PC-3 (cell line): ENCODE results near the gene PTF1A. TPM values are rescaled to one million over a fixed set of nuclear protein-coding genes. Genes with fewer than 3 reads are reported as not detected.

Experiments used
- ATAC-seq: fragments of 200-7000 bp; cut with Tn5 transposase; 2 replicates; pipeline ENCODE4 v1.9.1; 2020; ENCODE audit warnings: mild to moderate bottlenecking, moderate library complexity
- BruUV-seq: library from RNA; stranded (reverse); fragments of 400-500 nt; replicated peaks from 2 replicates; lab custom pipeline; 2021; lab: Mats Ljungman, UMichigan
- CTCF ChIA-PET: fragments of 300-600 bp; sonication (Branson Sonifier 250); formaldehyde crosslinking; loops from one replicate; lab custom pipeline; 2022; ENCODE audit warnings: antibody characterized with exemption; lab: Charles Lee
- POLR2A ChIA-PET: fragments of 300-600 bp; sonication (Branson Sonifier 250); formaldehyde crosslinking; loops from one replicate; lab custom pipeline; 2022; ENCODE audit warnings: antibody characterized with exemption; ENCODE audit not compliant: unreplicated experiment; lab: Charles Lee
- DNase-seq: peaks from one replicate; pipeline ENCODE4 v3.0.0-alpha.2; 2015
- H2AFZ ChIP-seq: fragments of 300-600 bp; sonication (generic); 2 replicates; pipeline ENCODE4 v1.6.0; 2016; ENCODE audit warnings: antibody characterized with exemption, low read length
- H3F3A ChIP-seq: fragments of 300-600 bp; sonication (generic); one replicate; pipeline ENCODE4 v1.6.0; 2017; ENCODE audit warnings: antibody characterized with exemption, low read length, control low read depth, mild to moderate bottlenecking; ENCODE audit not compliant: unreplicated experiment
- H3K27ac ChIP-seq: fragments of 300-600 bp; sonication (generic); 2 replicates; pipeline ENCODE4 v1.5.1; 2016; ENCODE audit warnings: mild to moderate bottlenecking, low read length
- H3K27me3 ChIP-seq: fragments of 300-600 bp; sonication (generic); 2 replicates; pipeline ENCODE4 v1.6.1; 2016; ENCODE audit warnings: low read length, mixed read lengths
- H3K36me3 ChIP-seq: fragments of 300-600 bp; sonication (generic); 2 replicates; pipeline ENCODE4 v1.6.1; 2016; ENCODE audit warnings: low read depth, mixed run types, low read length, mixed read lengths
- H3K4me1 ChIP-seq: fragments of 300-600 bp; sonication (generic); 2 replicates; pipeline ENCODE4 v1.5.1; 2016; ENCODE audit warnings: low read length; ENCODE audit not compliant: insufficient read depth
- H3K4me2 ChIP-seq: fragments of 300-600 bp; sonication (generic); 2 replicates; pipeline ENCODE4 v1.6.0; 2016; ENCODE audit warnings: low read length
- H3K4me3 ChIP-seq: fragments of 300-600 bp; sonication (generic); 2 replicates; pipeline ENCODE4 v1.5.1; 2016; ENCODE audit warnings: mild to moderate bottlenecking, low read length, mixed read lengths
- H3K79me2 ChIP-seq: fragments of 300-600 bp; sonication (generic); 2 replicates; pipeline ENCODE4 v1.6.1; 2017; ENCODE audit warnings: low read length, mixed read lengths
- H3K9ac ChIP-seq: fragments of 300-600 bp; sonication (generic); 2 replicates; pipeline ENCODE4 v1.6.0; 2016; ENCODE audit warnings: mild to moderate bottlenecking, low read length
- H3K9me2 ChIP-seq: fragments of 300-600 bp; sonication (generic); replicated peaks from 2 replicates; pipeline ENCODE4 v1.6.1; 2016; ENCODE audit warnings: mixed run types, low read length, mixed read lengths
- H3K9me3 ChIP-seq: fragments of 300-600 bp; sonication (generic); 2 replicates; pipeline ENCODE4 v1.6.1; 2016; ENCODE audit warnings: low read length, mixed read lengths
- H4K20me1 ChIP-seq: fragments of 300-600 bp; sonication (generic); 2 replicates; pipeline ENCODE4 v1.6.1; 2016; ENCODE audit warnings: low read length, mixed read lengths
- CTCF ChIP-seq: fragments of 300-600 bp; sonication (generic); conservative IDR thresholded peaks from 2 replicates; pipeline ENCODE4 v1.5.1; 2017; ENCODE audit warnings: antibody characterized with exemption, low read depth, mild to moderate bottlenecking, low read length
- EZH2 ChIP-seq: fragments of 300-600 bp; sonication (generic); IDR thresholded peaks from one replicate; pipeline ENCODE4 v1.6.1; 2017; ENCODE audit warnings: antibody characterized with exemption, mild to moderate bottlenecking, low read length; ENCODE audit not compliant: unreplicated experiment
- EZH2phosphoT487 ChIP-seq: fragments of 300-600 bp; sonication (generic); IDR thresholded peaks from 2 replicates; pipeline ENCODE4 v1.6.1; 2018; ENCODE audit warnings: mild to moderate bottlenecking, antibody characterized with exemption, low read length, borderline replicate concordance
- intact Hi-C: fragments of 100-400 bp; cut with micrococcal nuclease; formaldehyde crosslinking; loops from 2 replicates; pipeline ENCODE4 v1.9.0; 2023
- total RNA-seq: library from RNA; depleted of rRNA; stranded (reverse); fragments of >200 nt; gene quantifications from 2 replicates; pipeline ENCODE4 v1.2.3, GENCODE V29; 2014

Gene PTF1A
- total RNA-seq, 1 experiment from 2014 or later: not detected

- no peak for ATAC-seq
- BruUV-seq: no TSS peak
- CTCF ChIA-PET: no interaction called here
These were observed 17.8 kb upstream of the PTF1A start for GRCh38 chr10:23174074-23174976.

GRCh38 chr10:23174977-23175512, 17.1 kb upstream of the PTF1A start:
- H3K4me2 ChIP-seq: no peak overlapping the region
- no peak for TF ChIP-seq CTCF
- no peak for TF ChIP-seq EZH2phosphoT487
- TF ChIP-seq EZH2: no peak
- no TSS peak for BruUV-seq
- no peak overlapping the region for H3K4me3 ChIP-seq
- no peaks in the 10 kb centered on the region for H3K4me1 ChIP-seq
- H3K9me3 ChIP-seq: no peaks in the 10 kb centered on the region
- H3K79me2 ChIP-seq: no peaks in the 10 kb centered on the region
- no peak overlapping the region for H3K9ac ChIP-seq
- no peak overlapping the region for H2AFZ ChIP-seq
- H3K36me3 ChIP-seq: no peaks in the 10 kb centered on the region
- H3K27me3 ChIP-seq: peaks cover 35% of the 10 kb centered on the region
- DNase-seq: no peak
- no peak overlapping the region for H3K27ac ChIP-seq
- ChIA-PET POLR2A (no interaction called here), CTCF (no interaction called here)
- no peak for ATAC-seq
- H3F3A ChIP-seq: no peaks in the 10 kb centered on the region
- no peaks in the 10 kb centered on the region for H3K9me2 ChIP-seq
- H4K20me1 ChIP-seq: no peaks in the 10 kb centered on the region
- intact Hi-C loops: no loop called here

More at GRCh38 chr10:23174074-23174976, 17.8 kb upstream of the PTF1A start:
- Histone ChIP-seq H3K9me3 (no peaks in the 10 kb centered on the region), H3K79me2 (no peaks in the 10 kb centered on the region), H3K27ac (no peak overlapping the region), H3K4me2 (no peak overlapping the region), H3K4me1 (no peaks in the 10 kb centered on the region), H3K36me3 (no peaks in the 10 kb centered on the region), H3F3A (no peaks in the 10 kb centered on the region), H3K4me3 (no peak overlapping the region), H2AFZ (no peak overlapping the region), H3K9me2 (no peaks in the 10 kb centered on the region), H3K9ac (no peak overlapping the region), H3K27me3 (peaks cover 35% of the 10 kb centered on the region), H4K20me1 (no peaks in the 10 kb centered on the region)
- intact Hi-C loops: no loop called here
- POLR2A ChIA-PET: no interaction called here
- no peak for TF ChIP-seq CTCF
- no peak for DNase-seq

GRCh38 chr10:23186178-23186577, 5.9 kb upstream of the PTF1A start:
- Histone ChIP-seq H3K27me3 (peaks cover 38% of the 10 kb centered on the region; the same call in 1 of the 2 replicates), H3K9me2 (no peaks in the 10 kb centered on the region), H3K9me3 (no peaks in the 10 kb centered on the region), H3K4me1 (no peaks in the 10 kb centered on the region), H4K20me1 (no peaks in the 10 kb centered on the region), H2AFZ (no peak overlapping the region), H3K27ac (no peak overlapping the region), H3K79me2 (no peaks in the 10 kb centered on the region), H3K4me3 (no peak overlapping the region), H3K36me3 (no peaks in the 10 kb centered on the region), H3F3A (no peaks in the 10 kb centered on the region), H3K4me2 (no peak overlapping the region), H3K9ac (no peak overlapping the region)
- no peak for ATAC-seq
- ChIA-PET CTCF (no interaction called here), POLR2A (no interaction called here)
- no TSS peak for BruUV-seq
- intact Hi-C loops: no loop called here
- TF ChIP-seq CTCF (no peak), EZH2phosphoT487 (no peak), EZH2 (no peak)
- DNase-seq: no peak
